HG02763 (cell line): ENCODE results near the gene ARHGEF12.

ENCODE experiments used
- ATAC-seq: cut with Tn5 transposase; IDR thresholded peaks from one replicate; pipeline ENCODE4 v1.9.1; 2021; ENCODE audit warnings: mild to moderate bottlenecking, moderate library complexity; ENCODE audit not compliant: unreplicated experiment

Gene ARHGEF12

DNA sequence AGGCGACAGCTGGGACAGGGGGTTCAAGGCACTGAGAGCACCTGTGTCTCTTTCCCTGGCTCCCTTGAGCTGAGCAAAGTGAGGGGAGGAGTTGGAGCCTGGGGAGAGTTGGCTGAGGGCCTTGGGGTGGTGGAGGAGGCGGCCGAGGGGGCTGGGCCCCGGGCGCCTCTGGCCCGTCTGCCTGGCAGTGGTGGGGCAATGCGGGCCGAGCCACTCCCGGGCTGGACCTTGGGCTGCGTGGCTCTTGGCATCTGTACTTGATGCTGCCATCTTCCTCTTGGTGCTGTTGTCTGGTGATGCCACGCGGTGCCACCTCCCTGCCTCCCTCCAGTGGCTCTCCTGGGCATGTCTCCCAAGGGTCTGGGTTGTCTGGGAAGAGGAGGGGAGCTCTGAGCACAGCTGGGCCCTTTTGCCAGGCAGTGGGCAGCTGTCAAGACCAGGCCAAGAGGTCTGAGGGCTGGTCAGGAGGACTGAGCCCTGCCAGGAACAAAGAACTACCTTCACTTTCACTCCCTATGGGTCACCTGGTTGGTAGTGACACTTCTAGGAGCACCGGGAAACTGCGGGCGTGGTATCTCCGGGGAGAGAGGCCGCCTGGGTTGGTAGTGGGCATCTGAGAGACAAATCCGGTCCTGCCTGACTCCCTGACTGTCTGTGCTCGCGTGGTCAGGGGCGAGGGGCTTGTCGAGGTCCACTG, 176.7 kb downstream of the ARHGEF12 start:
- no peak for ATAC-seq

DNA sequence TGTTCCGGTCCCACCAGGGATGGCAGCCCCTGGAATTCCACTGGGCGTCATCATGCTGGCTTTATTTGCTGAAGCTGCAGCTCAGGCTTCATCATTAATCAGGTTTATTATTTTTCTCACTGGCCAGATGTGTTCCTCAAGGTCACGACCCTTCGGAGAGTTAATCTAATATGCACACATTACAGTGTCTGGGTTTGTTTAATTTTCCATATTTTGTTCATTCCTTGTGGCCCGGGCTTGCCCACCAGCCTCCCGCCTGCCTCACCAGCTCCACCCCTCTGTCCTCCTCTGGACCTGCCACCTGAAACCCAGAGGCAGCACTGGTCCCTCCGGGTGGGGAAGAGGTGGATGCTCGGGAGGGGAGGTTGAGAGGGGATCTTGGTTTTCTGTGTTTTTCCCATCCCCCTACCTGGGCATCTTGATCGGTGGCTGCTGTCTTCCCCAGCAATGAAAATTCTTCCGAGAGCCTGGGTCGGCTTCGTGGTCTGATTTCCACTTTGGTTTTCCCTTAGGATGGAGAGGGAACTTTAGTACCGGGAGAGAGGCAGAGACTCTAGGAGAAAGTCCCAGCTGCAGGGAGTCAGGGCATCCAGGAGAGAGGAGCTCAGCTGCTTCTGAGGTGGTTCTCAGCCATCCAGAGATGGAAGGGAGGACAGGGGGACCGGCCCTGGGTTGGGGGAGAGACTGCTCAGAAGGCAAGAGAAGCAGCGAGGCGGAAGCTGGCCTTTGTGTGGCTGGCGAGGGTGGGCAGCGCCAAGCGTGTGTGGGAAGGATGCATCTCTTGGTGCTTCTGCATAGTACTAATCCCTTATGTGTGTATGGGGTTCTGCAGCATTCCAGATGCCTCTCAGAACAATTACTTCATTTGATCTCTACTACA, 177.5 kb downstream of the ARHGEF12 start:
- no peak for ATAC-seq

DNA sequence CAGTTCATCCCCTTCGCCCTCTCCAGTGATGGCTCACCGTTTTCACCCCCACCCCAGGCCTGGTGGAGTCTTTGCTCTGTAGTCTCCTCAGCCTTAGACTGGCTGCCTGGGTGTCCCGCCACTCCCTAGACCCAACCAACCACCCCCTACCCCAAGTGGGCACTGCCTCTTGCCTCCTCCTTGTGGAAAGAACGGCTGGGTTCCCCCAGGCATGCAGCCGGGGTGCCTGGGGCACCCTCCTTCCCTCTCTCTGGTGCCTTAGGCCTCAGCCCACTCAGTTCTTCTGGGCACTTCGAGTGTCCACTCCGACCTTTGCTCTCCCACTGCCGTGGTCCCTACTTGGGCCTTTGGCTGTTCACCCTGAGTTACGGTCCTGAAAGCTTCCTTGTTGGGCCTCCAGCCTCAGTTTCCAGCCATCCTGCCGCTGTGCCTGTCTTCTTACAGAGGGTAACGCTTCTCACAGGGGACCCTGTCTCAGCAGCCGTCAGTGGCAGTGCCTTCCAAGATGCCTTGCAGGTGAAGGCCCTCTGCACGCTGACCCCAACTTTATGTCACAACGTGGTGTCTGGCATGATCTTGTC, 178.4 kb downstream of the ARHGEF12 start:
- no peak for ATAC-seq

DNA sequence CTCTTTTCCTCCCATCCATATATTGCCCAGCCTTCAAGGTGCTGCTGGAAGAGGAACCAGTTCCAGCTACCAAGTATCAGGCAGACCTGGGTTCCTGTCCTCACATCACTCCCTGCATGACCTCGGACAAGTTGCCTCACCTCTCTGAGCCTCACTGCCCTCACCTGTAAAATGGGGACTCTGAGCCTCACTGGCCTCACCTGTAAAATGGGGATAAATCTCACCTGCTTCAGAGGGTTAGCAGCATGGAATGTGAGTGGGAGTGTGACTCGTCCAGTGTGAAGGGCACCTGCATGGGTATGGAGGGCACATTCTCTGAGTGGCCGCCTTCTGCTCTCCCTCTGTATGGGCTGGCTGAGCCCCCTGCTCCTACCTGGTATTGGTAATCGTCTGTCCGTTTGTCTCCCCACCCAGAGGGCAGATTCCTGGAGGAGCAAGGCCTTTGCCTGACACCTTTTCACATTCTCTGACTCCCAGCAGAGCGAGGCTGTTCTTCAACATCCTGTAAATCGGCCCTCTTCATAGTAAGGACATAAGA, 179.0 kb downstream of the ARHGEF12 start:
- ATAC-seq = no peak

DNA sequence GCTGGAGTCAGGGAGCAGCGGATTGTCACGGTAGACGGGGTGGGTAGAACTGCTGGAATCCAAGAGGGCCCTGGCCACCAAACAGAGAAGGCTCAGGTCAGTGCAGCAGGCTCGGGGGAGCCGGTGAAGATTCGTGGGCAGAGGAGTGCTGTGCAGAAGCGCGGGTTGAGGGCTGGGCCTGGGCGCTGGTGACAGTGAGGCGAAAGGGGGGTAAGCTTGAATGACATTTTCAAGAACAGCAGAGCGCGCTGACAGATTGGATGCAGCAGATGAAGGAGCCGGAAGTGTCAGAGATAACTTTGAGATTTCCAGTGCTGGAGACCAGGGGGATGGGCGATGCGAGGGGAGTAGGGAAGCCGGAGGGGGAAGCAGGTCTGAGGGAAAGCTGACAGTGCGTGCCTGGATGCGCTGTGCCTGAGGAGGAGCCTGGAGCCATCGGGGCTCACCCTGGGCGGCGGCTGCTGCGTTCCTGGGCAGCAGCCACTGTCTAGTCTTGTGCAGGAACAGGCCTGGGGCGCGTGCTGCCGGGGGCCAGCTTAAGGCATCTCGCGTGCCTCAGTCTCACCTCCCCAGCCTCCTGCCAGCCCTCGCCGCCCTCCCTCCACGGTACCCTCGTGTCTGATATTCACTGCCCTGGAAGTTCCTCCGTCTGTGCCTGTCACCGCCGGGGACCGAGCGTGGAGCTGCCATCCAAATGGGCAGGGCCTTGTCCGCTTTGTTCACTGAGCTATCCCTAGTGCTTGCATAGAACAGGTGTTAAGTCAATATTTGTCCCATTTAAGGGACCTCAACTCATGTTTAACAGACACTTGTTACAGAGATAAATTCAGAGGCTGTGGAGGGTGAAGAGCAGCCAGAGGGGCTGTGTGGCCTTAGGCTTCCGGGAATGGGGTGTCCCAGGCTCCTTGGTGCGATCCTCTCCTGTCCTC, 180.5 kb downstream of the ARHGEF12 start:
- ATAC-seq = no peak

DNA sequence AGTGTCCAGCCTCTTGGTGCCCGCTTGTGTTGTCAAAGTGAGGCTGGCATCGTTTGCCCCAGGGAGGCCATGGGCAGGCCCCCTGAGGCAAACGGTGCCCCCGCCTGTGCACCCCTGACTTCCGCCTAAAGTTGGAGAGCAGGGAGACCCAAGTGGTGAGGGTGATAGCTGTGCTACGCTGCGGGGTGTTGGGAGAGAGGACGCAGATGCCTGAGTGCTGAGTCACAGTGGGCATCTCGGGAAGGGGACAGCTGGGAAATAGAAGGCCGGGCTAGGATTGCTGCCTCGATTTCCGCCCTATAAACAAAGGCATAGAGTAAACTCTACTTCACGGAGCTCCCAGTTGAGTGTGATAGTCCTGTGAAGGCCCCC, 181.2 kb downstream of the ARHGEF12 start:
- ATAC-seq = no peak

DNA sequence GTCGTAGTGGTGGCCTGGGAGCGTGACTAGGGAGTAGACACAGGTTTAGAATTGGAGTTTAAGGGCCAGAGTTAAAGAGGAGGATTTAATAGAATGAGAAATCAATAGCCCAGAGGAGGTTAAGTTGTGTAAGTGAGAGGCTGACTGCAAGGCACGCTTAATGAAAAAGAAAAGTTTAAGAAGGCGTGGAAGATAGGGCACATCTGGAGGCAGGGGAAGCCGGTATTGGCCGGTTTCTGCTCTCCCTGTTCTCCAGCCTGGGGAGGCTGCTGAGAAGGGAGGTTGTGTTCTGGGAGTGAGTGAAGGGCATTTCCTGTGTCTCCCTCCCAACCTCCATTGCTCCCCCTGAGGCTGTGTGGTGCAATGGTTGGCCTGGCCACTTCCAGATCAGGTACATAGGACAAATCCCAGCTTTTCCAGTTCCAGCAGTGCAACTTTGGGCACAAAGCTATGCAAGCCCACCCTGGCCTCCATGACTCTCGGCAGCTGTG, 181.6 kb downstream of the ARHGEF12 start:
- ATAC-seq = no peak

DNA sequence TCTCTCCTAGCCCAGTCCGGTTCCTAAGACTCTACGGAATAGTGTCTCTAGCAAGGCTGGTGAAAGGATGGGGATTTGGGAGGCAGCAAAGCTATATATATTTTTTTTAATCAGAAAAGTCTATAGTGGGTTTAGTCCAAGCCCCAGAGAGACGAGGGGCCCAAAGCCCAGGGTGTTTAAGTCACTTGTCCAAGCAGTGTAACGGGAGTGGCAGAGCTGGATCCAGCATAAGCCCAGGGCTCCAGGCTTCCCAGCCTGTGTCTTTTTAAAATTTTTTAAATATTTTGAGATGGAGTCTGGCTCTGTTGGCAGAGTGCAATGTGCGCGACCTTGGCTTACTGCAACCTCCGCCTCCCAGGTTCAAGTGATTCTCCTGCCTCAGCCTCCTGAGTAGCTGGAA, 182.1 kb downstream of the ARHGEF12 start:
- no peak for ATAC-seq

DNA sequence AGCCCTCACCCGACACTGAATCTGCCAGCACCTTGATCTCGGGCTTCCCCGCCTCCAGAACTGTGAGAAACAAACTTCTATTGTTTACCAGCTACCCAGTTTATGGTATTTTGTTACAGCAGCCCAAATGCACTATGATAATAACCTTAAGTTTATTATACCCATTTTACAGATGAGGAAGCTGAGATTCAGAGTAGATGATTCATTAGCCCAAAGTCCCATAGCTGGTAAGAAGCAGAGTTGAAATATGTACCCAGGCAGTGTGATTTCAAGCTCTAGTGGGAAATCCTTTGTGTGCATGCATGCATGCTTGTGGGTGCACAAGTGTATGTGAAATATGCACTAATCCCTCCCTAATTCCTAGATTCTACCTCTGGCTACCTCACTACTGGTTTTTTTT, 183.3 kb downstream of the ARHGEF12 start:
- no peak for ATAC-seq

DNA sequence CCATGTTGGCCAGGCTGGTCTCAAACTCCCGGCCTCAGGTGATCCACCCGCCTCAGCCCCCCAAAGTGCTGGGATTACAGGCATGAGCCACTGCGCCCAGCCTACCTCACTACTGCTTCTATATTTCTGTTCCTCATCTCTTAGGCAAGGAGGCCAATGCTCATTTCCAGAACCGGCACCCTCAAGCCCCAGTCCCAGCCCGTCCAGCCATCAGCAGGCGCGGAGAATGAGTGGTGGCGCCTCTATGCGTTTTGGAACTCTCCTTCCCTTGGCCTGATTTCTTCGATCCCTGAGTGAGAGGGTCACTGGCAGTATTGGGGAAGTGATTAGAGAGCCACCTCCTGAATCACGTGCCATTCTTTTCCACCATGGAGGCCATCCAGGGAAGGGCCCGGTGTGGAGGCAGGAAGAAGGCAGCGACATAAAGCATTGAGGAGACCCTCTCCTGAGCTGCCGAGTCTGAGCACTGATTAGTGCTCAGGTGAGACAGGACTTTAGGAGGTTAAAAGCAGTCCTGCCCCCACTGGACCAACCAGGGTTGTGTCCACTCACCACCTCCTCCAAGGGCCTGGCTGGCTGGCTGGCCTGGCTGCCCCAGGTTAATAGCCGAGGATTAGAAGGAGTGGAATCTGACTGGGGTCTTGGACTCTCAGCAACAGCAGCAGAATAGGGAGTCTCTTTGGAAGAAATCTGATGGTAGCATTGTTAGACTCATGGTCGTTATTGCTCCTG, 184.0 kb downstream of the ARHGEF12 start:
- ATAC-seq = no peak

DNA sequence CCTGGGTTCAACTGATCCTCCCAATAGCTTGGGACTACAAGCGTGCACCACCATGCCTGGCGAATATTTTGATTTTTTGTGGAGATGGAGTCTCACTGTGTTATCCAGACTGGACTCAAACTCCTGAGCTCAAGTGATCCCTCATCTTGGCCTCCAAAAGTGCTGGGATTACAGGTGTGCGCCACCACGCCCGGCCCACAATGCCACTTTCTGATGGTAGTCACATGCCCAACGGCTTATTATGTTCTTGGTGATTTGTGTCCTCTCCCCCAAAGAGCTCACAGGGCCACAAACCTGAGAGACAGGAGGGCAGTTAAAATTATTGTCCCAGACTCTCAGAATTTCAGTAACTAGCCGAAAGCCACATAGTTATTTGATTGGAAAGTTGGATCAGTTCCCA, 185.0 kb downstream of the ARHGEF12 start:
- ATAC-seq = no peak

DNA sequence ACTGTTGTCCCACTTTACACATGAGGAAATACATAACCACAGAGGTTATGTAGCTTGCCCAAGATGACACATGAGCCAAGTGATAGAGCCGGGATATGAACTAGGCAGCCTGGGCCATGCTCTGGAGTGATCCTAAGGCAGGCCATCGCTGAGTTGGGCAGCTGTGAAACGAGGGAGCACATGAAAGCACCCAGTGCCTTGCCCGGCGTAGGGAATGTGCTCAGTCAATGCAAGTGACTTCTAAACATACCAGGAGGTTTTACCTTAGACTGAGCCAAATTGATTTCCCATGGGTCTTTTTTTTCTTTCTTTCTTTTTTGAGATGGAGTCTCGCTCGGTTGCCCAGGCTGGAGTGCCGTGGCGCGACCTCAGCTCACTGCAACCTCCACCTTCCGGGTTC, 185.8 kb downstream of the ARHGEF12 start:
- no peak for ATAC-seq

DNA sequence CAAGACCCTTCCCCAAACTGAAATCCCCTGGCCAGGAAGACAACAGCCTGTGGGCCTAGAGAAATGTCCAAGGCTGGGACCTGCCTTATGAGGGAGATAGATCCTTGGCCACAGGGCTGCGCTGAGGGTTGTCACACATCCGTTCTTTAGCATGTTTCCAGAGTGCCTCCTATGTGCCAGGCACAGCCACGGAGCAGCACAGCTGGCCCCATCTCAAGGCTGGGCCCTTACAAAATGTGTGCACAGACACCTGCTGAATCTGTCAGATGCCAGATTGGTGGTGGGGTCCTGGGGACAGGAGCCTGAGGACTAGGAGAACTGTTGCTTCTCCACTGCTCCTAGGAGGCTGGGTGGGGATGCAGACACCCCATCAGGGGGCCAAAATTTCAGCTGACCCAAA, 186.5 kb downstream of the ARHGEF12 start:
- ATAC-seq = no peak

DNA sequence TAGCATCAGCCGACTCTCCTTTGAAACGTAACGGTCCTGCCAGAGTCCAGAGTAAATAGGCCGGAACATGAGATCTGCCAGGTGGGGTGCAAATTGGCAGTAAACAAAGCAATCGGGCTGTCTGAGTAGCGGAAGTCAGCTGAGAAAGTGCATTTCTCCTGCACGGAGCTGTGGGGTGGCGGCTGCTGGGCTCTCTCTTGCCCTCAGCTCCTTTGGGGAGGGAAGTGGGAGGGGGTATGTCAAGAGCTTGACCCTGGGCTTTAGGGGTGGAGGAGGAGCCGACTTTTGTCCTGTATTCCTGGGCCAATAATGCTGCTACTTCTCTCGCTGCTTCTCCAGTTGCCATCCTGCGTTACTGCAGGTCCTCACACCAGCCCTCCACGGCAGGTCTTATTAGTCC, 187.0 kb downstream of the ARHGEF12 start:
- no peak for ATAC-seq

DNA sequence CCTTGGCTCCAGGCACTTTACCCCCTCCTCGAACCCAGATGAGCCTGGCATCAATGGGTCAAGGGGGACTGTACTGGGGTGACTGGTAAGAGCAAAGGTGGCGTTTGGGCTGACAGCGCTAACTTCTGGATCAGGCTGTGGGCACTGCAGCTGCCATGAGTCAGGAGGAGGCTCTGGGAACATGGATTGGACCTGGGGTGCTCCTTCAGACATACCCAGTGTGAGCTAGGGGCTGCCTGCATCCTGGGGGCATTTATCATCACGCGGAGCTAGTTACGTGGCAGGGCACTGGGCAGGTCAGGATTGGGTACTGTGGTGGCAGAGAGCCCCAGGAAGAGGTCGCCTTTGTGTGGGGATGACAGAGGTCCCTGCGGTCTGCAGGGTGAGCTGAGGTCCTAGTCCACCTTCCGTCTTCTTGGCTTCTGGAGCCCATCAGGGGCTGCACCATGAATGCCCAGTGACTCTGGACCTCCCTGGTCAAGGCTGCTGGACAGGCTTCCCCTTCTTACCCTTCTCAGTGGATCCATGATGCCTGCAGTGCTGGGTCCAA, 188.4 kb downstream of the ARHGEF12 start:
- ATAC-seq = no peak

DNA sequence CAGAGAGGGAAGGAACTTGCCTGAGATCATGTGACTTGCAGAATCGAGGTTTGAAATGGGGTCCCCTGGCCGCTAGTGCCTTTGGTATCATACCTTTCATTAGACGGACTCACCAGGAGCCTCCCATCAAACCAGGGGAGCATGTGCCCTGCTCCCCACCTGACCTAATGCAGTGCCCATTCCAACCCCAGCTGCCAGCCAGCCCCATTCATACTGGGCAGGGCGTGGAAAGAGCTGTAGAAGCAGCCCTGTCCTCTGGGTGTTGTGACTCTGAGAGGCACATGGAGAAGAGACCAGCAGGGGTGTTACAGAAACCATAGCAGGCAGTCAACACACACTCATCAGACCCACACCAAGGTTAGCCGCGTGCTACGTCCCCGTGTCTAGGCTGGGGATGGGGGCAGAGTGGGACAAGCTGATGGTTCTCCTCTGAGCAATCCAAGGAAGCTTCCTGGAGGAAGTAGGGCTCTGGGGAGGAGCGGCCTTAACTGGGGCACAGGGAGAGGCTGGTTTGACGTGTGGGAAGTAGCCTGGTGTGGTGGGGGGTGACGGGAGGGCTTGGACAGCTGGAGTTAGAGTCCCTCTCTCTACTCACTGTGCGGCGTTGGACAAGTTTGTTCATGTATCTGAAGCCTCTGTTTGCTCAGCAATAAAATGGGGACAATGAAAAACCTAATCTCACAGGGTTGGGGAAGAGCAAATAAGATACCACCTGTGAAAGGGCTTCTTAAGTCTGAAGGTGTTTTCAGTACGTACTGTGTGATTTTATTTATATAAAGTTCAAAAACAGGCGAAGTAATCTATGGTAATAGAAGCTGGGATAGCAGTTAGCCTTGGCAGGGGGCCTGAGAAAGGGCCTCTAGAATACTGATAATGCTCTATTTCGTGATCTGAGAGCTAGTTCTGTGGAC, 189.3 kb downstream of the ARHGEF12 start:
- no peak for ATAC-seq

DNA sequence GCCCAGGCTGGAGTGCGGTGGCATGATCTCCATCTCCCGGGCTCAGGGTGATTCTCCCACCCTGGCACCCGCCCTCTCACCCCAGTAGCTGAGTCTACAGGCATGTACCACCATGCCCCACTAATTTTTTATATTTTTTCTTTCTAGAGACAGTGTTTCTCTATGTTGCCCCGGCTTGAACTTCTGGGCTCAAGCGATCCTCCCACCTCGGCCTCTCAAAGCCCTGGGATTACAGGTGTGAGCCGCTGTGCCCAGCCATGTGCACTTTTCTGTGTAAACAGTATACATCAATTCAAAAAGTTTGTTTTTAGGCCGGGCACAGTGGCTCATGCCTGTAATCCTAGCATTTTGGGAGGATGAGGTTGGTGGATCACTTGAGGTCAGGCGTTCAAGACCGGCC, 190.0 kb downstream of the ARHGEF12 start:
- ATAC-seq = no peak

DNA sequence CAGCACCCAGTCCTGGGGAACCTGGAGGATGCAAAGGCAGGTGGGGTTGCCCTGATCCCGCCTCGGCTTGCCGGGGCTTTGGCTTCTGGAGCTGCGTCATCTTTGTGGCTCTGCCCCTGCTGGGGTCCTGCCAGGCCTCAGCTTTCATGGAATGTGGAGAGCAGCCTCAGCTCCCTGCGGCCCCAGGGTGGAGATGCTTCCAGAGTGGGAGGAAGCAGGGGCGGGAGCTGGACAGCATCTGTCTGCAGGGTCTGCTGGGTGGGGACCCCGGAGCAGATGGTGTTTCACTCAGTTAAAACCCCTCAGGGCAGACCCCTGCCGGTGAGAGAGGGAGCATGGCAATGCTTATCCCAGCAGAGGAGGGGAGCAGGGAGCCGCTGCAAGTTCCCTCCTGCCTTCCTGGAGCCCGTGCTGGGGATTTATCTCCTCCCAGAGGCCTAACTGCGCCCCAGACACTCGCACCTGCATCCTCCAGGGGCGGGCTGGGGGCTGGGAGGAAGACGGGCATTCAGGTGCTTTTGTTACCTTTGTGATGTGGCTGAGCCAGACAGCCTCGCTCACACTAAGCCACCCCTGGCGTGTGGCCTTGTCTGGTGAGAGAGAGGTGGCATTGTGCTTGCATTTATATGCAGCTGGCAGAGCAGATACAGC, 191.0 kb downstream of the ARHGEF12 start:
- no peak for ATAC-seq
